Measurements from ENCODE around the gene CTDSPL. TPM values are rescaled to one million over a fixed set of nuclear protein-coding genes. Genes with fewer than 3 reads are reported as not detected.

Gene CTDSPL
- total and polyA plus RNA-seq, 2 experiments from 2014 or later = 7.1 to 33.4 TPM

DNA sequence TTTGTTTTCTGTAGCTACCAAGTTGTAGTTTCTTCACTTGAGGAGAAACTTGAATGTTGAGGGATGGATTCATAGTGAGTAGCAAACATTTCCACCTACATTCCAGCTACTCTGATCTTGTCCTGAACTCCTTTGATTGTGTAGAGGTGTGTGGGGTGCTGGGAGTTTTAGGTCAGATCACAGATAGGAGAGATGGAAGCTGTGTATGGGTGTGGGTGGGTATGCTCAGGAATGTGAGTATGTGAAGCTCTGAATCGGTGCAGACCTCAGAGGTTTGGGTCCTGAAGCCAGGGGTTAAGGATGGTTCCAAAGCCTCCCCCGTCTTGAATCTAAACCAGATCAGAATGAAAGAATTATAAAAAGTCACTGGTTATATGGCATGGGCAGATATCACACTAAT is 76.3 kb downstream of the CTDSPL start:
- Histone ChIP-seq H3K9me3 (ENCODE audit: low read depth) (no peaks in the 10 kb centered on the region), H3K27ac (no peak overlapping the region), H3F3A (ENCODE audit: insufficient read depth) (peaks cover 34% of the 10 kb centered on the region), H3K36me3 (ENCODE audit: low read depth) (no peaks in the 10 kb centered on the region), H3K4me2 (ENCODE audit: unreplicated experiment) (peak overlapping the region; percentile 32), H3K4me1 (ENCODE audit: insufficient read depth) (peaks cover 44% of the 10 kb centered on the region), H2AFZ (no peak overlapping the region), H3K27me3 (replicated peaks; ENCODE audit: insufficient read depth) (no peaks in the 10 kb centered on the region), H3K9ac (no peak overlapping the region), H3K9me2 (ENCODE audit: insufficient read depth) (no peaks in the 10 kb centered on the region), H3K4me3 (no peak overlapping the region), H3K79me2 (ENCODE audit: insufficient read depth) (peaks cover 78% of the 10 kb centered on the region), H4K20me1 (ENCODE audit: insufficient read depth) (no peaks in the 10 kb centered on the region)
- 71 to 76% methylated on average over 2 of the region's 2 CpGs for WGBS, 2 experiments (ENCODE audit: low coverage in 1 of 2, low lambda C conversion rate in 2 of 2, missing lambda C conversion rate in 2 of 2)
- in situ Hi-C loops (cut with MboI) = no loop called here
- no peak for TF ChIP-seq EZH2 (IDR thresholded peaks at IDR 0.05; ENCODE audit: insufficient read depth, poor library complexity, severe bottlenecking)
- TF ChIP-seq EZH2phosphoT487 (IDR thresholded peaks at IDR 0.05; ENCODE audit: insufficient read depth, low read depth) = no peak
- DNase-seq = no peak

DNA sequence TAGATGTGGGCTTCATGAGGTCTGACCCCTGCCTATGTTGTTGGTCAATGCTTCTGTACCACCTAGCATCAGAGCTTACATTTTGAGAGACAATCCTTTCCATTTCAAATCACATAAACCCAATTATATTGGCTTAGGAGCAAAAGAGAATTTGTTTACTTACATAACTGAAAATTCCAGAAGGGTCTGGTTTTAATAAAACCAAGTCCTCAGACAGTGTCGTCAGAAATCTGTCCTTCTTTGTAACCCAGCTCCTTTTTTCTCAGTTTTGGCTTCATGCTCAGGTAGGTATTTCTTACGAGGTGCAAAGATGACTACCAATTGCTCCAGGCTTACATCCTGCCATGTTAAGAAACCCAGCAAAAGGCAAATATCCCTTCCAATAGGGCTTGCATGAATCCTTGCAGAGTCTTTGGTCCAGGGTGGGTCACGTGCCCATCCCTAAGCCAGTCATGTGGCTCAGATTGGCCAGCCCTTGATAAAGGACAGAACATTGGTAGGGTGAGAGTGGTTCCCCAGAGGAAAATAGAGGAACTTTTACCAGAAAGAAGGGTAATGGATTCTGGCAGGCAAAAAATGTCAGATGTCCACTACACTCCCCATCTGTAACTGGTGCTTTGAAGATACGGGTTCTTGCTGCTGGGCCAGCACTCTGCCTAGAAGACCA is 78.7 kb downstream of the CTDSPL start:
- no peaks in the 10 kb centered on the region for H3K27me3 ChIP-seq (replicated peaks; ENCODE audit: insufficient read depth)
- no peak overlapping the region for H3K4me2 ChIP-seq (ENCODE audit: unreplicated experiment)
- WGBS, 2 experiments (ENCODE audit: low coverage in 1 of 2, low lambda C conversion rate in 2 of 2, missing lambda C conversion rate in 2 of 2) = 58 to 62% methylated on average over 4 of the region's 4 CpGs
- no peak overlapping the region for H3K4me3 ChIP-seq
- H3K27ac ChIP-seq = no peak overlapping the region
- H3F3A ChIP-seq (ENCODE audit: insufficient read depth) = peaks cover 22% of the 10 kb centered on the region
- H3K36me3 ChIP-seq (ENCODE audit: low read depth) = no peaks in the 10 kb centered on the region
- no peak overlapping the region for H2AFZ ChIP-seq
- peaks cover 76% of the 10 kb centered on the region for H3K79me2 ChIP-seq (ENCODE audit: insufficient read depth)
- H3K9me2 ChIP-seq (ENCODE audit: insufficient read depth) = no peaks in the 10 kb centered on the region
- DNase-seq = no peak
- H3K9ac ChIP-seq = no peak overlapping the region
- in situ Hi-C loops (cut with MboI) = no loop called here
- H3K9me3 ChIP-seq (ENCODE audit: low read depth) = no peaks in the 10 kb centered on the region
- TF ChIP-seq EZH2phosphoT487 (IDR thresholded peaks at IDR 0.05; ENCODE audit: insufficient read depth, low read depth) (no peak), EZH2 (IDR thresholded peaks at IDR 0.05; ENCODE audit: insufficient read depth, poor library complexity, severe bottlenecking) (no peak)
- no peaks in the 10 kb centered on the region for H4K20me1 ChIP-seq (ENCODE audit: insufficient read depth)
- H3K4me1 ChIP-seq (ENCODE audit: insufficient read depth) = peaks cover 46% of the 10 kb centered on the region

DNA sequence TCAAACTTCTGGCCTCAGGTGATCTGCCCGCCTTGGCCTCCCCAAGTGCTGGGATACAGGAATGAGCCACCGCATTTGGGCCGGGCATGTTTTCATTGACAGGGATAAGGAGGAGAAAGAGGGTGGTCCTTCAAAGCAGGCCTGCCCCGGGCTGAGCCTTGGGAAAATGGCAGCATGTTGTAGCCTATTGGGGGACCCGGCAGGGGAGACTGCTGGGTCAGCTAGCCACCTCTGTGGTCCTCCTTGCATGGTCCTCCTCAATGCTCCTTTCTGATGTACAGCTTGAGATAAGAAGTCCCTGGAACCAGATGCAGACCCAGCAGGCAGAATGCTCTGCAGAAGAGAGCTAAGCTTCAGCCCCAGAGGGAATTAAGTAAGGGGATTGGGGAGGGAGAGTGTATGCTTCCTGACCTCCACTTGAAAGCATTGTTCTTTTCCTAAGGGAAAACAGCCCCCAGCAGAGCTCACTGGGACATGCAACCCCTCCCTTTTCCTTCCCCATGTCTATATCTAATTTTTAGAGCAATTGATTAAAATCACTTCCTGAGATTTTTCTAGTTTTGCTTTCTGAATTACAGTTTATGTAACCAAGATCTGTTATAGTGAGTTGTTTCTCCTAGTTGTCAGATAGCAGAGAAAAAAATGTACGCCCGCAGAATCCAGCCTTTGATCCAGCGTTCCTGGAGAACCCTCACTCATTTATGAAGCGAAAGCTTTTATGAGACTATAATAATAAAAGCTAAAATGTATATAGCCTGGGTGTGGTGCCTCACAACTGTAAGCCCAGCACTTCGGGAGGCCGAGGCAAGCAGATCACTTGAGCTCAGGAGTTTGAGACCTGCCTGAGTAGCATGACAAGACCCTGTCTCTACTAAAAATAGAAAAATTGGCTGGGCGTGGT is 80.2 kb downstream of the CTDSPL start:
- Histone ChIP-seq H3K36me3 (ENCODE audit: low read depth) (no peaks in the 10 kb centered on the region), H3K27ac (no peak overlapping the region), H3K4me2 (ENCODE audit: unreplicated experiment) (no peak overlapping the region), H3F3A (ENCODE audit: insufficient read depth) (peaks cover 15% of the 10 kb centered on the region), H3K4me1 (ENCODE audit: insufficient read depth) (peaks cover 47% of the 10 kb centered on the region), H3K9ac (no peak overlapping the region), H3K79me2 (ENCODE audit: insufficient read depth) (peaks cover 76% of the 10 kb centered on the region), H3K27me3 (replicated peaks; ENCODE audit: insufficient read depth) (no peaks in the 10 kb centered on the region), H3K4me3 (no peak overlapping the region), H3K9me2 (ENCODE audit: insufficient read depth) (no peaks in the 10 kb centered on the region), H3K9me3 (ENCODE audit: low read depth) (no peaks in the 10 kb centered on the region), H2AFZ (no peak overlapping the region), H4K20me1 (ENCODE audit: insufficient read depth) (no peaks in the 10 kb centered on the region)
- 78% methylated on average over 12 of the region's 12 CpGs for WGBS, 2 experiments (ENCODE audit: low coverage in 1 of 2, low lambda C conversion rate in 2 of 2, missing lambda C conversion rate in 2 of 2)
- TF ChIP-seq EZH2phosphoT487 (IDR thresholded peaks at IDR 0.05; ENCODE audit: insufficient read depth, low read depth) (no peak), EZH2 (IDR thresholded peaks at IDR 0.05; ENCODE audit: insufficient read depth, poor library complexity, severe bottlenecking) (no peak)
- in situ Hi-C loops (cut with MboI) = no loop called here
- DNase-seq = no peak

DNA sequence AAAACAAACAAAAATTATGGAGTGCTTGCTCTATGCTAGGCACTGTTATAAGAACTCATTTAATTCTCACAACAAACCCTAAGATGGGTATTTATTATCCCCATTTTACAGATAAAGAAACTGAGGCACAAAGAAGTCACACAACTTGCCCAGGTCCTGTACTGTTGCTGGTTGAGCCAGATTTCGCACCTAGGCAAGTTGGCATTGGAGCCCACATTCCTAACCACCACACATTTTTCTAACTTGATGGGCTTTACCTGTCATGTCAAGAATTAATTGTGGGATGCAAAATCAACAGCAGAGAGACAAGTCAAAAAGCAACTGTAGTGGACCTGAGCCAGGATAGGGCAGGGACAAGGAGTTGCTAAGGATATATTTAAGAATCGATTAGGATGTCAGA is 81.0 kb downstream of the CTDSPL start:
- H3F3A ChIP-seq (ENCODE audit: insufficient read depth) = peaks cover 8% of the 10 kb centered on the region
- peaks cover 71% of the 10 kb centered on the region for H3K79me2 ChIP-seq (ENCODE audit: insufficient read depth)
- H3K27ac ChIP-seq = no peak overlapping the region
- H3K4me2 ChIP-seq (ENCODE audit: unreplicated experiment) = no peak overlapping the region
- no peaks in the 10 kb centered on the region for H3K9me3 ChIP-seq (ENCODE audit: low read depth)
- H2AFZ ChIP-seq = no peak overlapping the region
- no peak for TF ChIP-seq EZH2 (IDR thresholded peaks at IDR 0.05; ENCODE audit: insufficient read depth, poor library complexity, severe bottlenecking)
- TF ChIP-seq EZH2phosphoT487 (IDR thresholded peaks at IDR 0.05; ENCODE audit: insufficient read depth, low read depth) = no peak
- H3K9ac ChIP-seq = no peak overlapping the region
- H3K36me3 ChIP-seq (ENCODE audit: low read depth) = no peaks in the 10 kb centered on the region
- peaks cover 39% of the 10 kb centered on the region for H3K4me1 ChIP-seq (ENCODE audit: insufficient read depth)
- H4K20me1 ChIP-seq (ENCODE audit: insufficient read depth) = no peaks in the 10 kb centered on the region
- 97 to 100% methylated on average over 2 of the region's 2 CpGs for WGBS, 2 experiments (ENCODE audit: low coverage in 1 of 2, low lambda C conversion rate in 2 of 2, missing lambda C conversion rate in 2 of 2)
- no peak for DNase-seq
- no peaks in the 10 kb centered on the region for H3K27me3 ChIP-seq (replicated peaks; ENCODE audit: insufficient read depth)
- no peak overlapping the region for H3K4me3 ChIP-seq
- no peaks in the 10 kb centered on the region for H3K9me2 ChIP-seq (ENCODE audit: insufficient read depth)
- in situ Hi-C loops (cut with MboI) = no loop called here
